ENCODE measurements around the gene PADI1. TPM values are rescaled to one million over a fixed set of nuclear protein-coding genes. Genes with fewer than 3 reads are reported as not detected.
A peak's percentile ranks its signal among the peaks of the same experiment; 100 is the strongest.

The PADI1 gene
- total RNA-seq, 2 donors from 2014 or later: not detected

DNA sequence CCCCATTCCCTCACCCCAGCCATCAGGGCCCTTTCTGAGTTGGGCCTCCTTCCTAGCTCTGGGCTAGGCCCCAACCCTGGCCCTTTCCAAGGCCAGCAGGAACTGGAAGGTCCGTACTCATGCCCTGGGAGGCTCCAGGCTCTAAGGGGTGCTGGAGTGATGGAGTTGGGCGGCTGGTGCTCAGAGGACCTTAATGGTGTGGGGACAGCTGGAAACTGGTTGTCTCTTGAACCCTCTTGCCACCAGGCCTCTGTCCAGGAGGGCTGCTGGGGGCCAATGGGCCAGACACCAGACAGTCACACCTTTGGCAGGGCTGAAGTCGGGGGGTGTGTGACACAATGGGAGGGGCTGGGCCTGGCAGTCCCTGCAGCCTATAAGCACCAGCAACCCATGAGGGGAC is 9.2 kb upstream of the PADI1 start:
- ATAC-seq (replicated peaks in 1 of 2) (no peak), DNase-seq (no peak)
- no peak overlapping the region for H3K27ac Mint-ChIP-seq
- no peaks in the 10 kb centered on the region for H3K9me3 Mint-ChIP-seq
- H3K4me3 Mint-ChIP-seq: no peak overlapping the region
- peaks cover 21% of the 10 kb centered on the region for H3K4me1 Mint-ChIP-seq (ENCODE audit: low read depth)
- H3K36me3 Mint-ChIP-seq (ENCODE audit: insufficient read depth in 2 of 2): no peaks in the 10 kb centered on the region
- H3K27me3 Mint-ChIP-seq (ENCODE audit: low read depth): peaks cover 8% of the 10 kb centered on the region

- Mint-ChIP-seq H3K36me3 (ENCODE audit: insufficient read depth in 2 of 2) (no peaks in the 10 kb centered on the region), H3K4me3 (no peak overlapping the region), H3K9me3 (no peaks in the 10 kb centered on the region), H3K27me3 (ENCODE audit: low read depth) (peaks cover 8% of the 10 kb centered on the region), H3K4me1 (ENCODE audit: low read depth) (peaks cover 30% of the 10 kb centered on the region), H3K27ac (no peak overlapping the region)
- DNase-seq (no peak), ATAC-seq (replicated peaks in 1 of 2) (no peak)
These were observed 8.3 kb upstream of the PADI1 start for GRCh38 chr1:17196496-17197185.

DNA sequence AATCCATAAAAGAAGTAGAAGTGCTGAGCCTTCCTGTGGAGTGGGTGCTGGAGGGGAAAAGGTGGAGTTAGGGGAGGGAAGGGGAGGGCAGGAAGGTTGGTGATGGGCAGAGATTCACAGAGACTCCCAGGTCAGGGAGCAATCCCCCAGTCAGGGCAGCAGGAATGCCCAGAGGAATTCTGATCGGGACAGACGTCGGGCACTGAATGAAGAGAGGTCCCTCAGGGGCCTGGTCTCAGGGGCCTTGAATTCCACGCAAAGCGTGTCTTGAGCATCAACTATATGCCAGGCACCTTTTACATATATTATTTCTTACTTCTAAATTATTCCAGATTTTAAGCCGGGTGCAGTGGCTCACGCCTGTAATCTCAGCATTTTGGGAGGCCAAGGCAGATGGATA is 7.2 kb upstream of the PADI1 start:
- ATAC-seq (replicated peaks in 1 of 2) (no peak), DNase-seq (no peak)
- Mint-ChIP-seq H3K9me3 (no peaks in the 10 kb centered on the region), H3K36me3 (ENCODE audit: insufficient read depth in 2 of 2) (no peaks in the 10 kb centered on the region), H3K27me3 (ENCODE audit: low read depth) (peaks cover 8% of the 10 kb centered on the region), H3K4me3 (no peak overlapping the region), H3K4me1 (ENCODE audit: low read depth) (peaks cover 39% of the 10 kb centered on the region), H3K27ac (no peak overlapping the region)

DNA sequence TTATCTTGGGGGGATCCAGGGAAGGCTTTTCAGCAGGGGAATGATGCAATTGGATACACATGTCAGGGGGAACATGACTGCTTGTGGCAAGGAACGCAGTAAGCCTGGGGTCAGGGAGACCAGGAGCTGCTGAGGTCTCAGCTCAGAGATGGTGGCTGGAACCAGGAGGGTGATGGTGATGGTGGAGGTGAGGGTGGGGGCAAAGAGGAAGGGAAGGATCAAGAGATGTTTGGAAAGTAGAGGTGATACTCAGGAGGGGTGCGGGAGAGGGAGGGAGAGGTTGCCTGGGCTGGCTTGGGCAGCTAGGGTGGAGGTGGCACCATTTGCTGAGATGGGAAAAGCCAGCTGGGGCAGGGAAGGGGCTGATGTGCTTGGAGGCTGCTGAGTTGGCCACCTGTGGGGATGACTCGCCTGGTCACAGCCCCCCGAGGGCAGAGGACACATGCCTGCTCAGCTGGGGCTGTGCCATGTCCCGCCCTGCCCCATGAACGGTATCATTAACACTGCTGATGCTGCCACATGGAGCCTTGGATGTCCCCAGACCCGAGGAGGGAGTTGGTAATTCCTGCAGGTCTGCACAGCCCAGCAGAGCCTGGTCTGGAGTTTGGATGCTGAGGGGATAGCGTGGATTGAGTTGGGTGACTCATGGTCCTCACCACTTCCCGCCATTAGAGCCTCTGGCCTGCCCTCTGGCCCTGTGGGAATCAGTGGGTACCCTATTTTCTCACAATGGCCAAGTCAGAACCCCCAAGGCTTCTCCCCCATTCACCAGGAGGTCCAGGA is 6.3 kb upstream of the PADI1 start:
- H3K36me3 Mint-ChIP-seq (ENCODE audit: insufficient read depth in 2 of 2): no peaks in the 10 kb centered on the region
- no peak for ATAC-seq (replicated peaks in 1 of 2)
- no peaks in the 10 kb centered on the region for H3K9me3 Mint-ChIP-seq
- no peak overlapping the region for H3K4me3 Mint-ChIP-seq
- DNase-seq: no peak
- H3K27me3 Mint-ChIP-seq (ENCODE audit: low read depth): peaks cover 16% of the 10 kb centered on the region
- peaks cover 42% of the 10 kb centered on the region for H3K4me1 Mint-ChIP-seq (ENCODE audit: low read depth)
- no peak overlapping the region for H3K27ac Mint-ChIP-seq

DNA sequence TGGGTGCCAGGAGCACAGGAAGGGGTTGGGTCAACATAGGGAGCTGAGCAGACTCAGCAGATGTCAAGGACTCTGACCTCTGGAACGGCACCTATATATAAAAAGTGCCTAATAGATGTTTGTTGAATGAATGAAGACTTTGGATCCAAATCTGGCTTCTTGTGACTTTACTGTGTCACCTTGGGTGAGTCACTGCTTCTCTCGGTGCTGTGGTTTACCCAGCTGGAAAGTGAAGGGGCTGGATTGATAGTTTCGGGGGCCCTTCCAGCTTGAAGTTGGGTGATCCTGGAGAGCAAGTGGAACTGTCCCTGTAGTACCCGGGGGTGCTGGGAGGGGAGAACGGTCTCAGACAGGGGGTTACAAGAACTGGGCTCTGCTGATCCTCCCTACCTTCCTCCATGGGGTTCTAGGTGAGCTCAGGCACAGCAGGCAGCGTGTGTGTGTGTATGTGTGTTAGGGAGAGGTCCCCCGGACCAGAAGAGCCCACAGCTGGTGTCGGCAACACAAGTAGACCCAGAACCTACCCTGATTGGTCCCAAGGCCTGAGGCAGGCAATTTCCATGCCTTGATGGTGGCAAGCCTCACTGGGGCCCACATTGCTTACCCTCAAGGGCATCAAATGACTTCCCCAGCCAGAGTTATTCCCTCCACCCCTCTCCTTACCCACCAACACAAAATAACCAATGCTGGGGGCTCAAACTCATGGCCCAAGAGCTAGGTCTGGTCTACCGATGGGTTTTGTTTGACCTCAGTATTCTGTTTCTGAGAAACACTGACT is 5.5 kb upstream of the PADI1 start:
- Mint-ChIP-seq H3K27ac (no peak overlapping the region), H3K4me1 (ENCODE audit: low read depth) (peaks cover 50% of the 10 kb centered on the region), H3K4me3 (peak overlapping the region in 1 of 2 donors; percentile 11), H3K36me3 (ENCODE audit: insufficient read depth in 2 of 2) (no peaks in the 10 kb centered on the region), H3K9me3 (no peaks in the 10 kb centered on the region), H3K27me3 (ENCODE audit: low read depth) (peaks cover 23% of the 10 kb centered on the region)
- ATAC-seq (replicated peaks in 1 of 2): peak; percentile 40 to 47
- DNase-seq: peak in 1 of 2 donors; percentile 29

- Mint-ChIP-seq H3K9me3 (no peaks in the 10 kb centered on the region), H3K27ac (no peak overlapping the region), H3K4me3 (no peak overlapping the region), H3K36me3 (ENCODE audit: insufficient read depth in 2 of 2) (no peaks in the 10 kb centered on the region), H3K27me3 (ENCODE audit: low read depth) (peaks cover 28% of the 10 kb centered on the region), H3K4me1 (ENCODE audit: low read depth) (peaks cover 55% of the 10 kb centered on the region)
- no peak for DNase-seq
- no peak for ATAC-seq (replicated peaks in 1 of 2)
These were observed 4.7 kb upstream of the PADI1 start for GRCh38 chr1:17200246-17200645.

GRCh38 chr1:17200756-17201155 is 4.2 kb upstream of the PADI1 start:
- DNase-seq (no peak), ATAC-seq (replicated peaks in 1 of 2) (no peak)
- Mint-ChIP-seq H3K9me3 (no peaks in the 10 kb centered on the region), H3K36me3 (ENCODE audit: insufficient read depth in 2 of 2) (no peaks in the 10 kb centered on the region), H3K27me3 (ENCODE audit: low read depth) (peaks cover 33% of the 10 kb centered on the region), H3K4me3 (peak overlapping the region; percentile 37 to 57), H3K27ac (no peak overlapping the region), H3K4me1 (ENCODE audit: low read depth) (peaks cover 55% of the 10 kb centered on the region)

DNA sequence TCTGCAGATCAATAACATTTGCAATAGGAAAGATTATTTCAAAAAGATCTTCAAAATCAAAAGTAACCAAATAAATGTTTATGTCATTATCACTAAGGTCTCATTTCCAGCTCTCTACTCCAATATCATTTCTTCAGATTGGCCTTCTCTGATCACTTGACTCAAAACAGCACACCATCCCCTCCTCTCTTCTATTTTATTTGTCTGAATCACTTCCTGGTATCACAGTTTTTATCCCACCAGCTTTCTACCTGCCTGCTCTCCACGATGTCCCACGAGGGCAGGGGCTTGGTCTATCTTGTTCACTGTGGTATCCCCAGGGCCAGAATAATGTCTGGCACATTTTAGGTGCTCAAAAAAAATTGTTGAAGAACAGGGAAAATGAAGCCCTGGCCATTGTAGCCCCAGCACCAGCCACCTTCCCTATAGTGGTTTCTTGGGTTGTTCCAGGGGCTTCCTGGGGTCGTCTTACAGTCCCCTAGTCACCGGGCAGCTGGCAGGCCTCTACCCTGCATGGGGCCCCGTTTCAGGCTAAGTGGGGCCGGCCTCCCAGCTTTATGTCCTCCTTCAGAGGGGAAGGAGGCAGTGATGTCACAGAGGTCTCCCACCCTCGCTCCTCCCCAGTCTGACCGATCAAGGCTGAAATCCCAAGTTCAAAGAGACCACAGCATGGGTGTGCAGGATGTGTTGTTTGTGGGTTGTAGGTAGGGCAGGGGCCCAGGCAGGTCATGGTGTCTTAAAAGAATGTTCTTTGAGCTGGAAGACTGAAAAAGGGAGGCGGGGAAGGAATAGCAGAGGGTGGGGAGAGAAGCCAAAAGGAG is 3.5 kb upstream of the PADI1 start:
- peaks cover 37% of the 10 kb centered on the region for H3K27me3 Mint-ChIP-seq (ENCODE audit: low read depth)
- no peak overlapping the region for H3K27ac Mint-ChIP-seq
- ATAC-seq (replicated peaks in 1 of 2): peak; percentile 67 to 81
- no peaks in the 10 kb centered on the region for H3K9me3 Mint-ChIP-seq
- H3K4me3 Mint-ChIP-seq: peak overlapping the region; percentile 37 to 57
- H3K36me3 Mint-ChIP-seq (ENCODE audit: insufficient read depth in 2 of 2): no peaks in the 10 kb centered on the region
- H3K4me1 Mint-ChIP-seq (ENCODE audit: low read depth): peaks cover 55% of the 10 kb centered on the region
- peak; percentile 19 to 48 for DNase-seq

- ATAC-seq (replicated peaks in 1 of 2) (no peak), DNase-seq (no peak)
- H3K9me3 Mint-ChIP-seq: no peaks in the 10 kb centered on the region
- H3K36me3 Mint-ChIP-seq (ENCODE audit: insufficient read depth in 2 of 2): no peaks in the 10 kb centered on the region
- H3K27me3 Mint-ChIP-seq (ENCODE audit: low read depth): peaks cover 34% of the 10 kb centered on the region
- no peak overlapping the region for H3K4me3 Mint-ChIP-seq
- H3K4me1 Mint-ChIP-seq (ENCODE audit: low read depth): peaks cover 58% of the 10 kb centered on the region
- no peak overlapping the region for H3K27ac Mint-ChIP-seq
These were observed 724 bp downstream of the PADI1 start for GRCh38 chr1:17205652-17206051.

DNA sequence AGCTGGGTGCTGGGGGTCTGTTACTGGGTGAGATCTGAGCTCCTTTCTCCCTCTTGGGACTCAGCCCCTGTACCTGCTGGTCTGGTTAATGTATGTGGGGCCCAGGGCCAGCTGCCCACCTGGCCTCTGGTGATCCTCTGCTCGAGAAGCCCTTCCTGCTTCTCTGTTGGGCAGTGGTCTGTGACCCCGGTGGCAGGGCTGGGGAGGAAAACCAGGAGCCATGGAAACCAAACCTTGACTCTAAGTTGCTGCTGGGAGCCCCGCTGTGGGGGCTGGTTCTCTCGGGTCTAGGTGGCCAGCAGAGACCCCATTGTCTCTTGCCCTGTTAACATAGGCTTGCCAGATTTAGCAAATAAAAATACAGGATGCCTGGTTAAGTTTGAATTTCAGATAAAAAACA is 1.3 kb downstream of the PADI1 start:
- H3K4me1 Mint-ChIP-seq (ENCODE audit: low read depth): peaks cover 53% of the 10 kb centered on the region

DNA sequence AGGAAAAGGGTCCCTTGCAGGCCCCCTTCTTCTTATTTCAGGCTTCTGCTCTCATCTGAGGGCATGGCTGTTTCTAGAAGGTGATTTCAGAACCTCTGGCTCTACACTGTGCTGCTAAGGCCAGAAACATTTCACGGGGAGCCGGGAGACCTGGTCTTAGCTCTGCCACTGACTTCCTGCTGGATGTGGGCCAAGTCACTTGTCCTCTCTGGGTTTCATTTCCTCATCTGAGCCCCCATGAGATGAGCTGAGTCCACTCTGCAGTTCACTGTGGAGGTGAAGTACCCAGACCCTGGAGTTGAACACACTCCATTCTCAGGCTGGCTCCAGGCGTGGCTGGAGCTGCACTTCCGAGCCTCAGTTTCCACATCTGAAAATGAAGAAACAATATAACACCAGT is 2.1 kb downstream of the PADI1 start:
- Mint-ChIP-seq H3K36me3 (ENCODE audit: insufficient read depth in 2 of 2) (no peaks in the 10 kb centered on the region), H3K27ac (no peak overlapping the region), H3K9me3 (no peaks in the 10 kb centered on the region), H3K4me1 (ENCODE audit: low read depth) (peaks cover 51% of the 10 kb centered on the region), H3K4me3 (no peak overlapping the region), H3K27me3 (ENCODE audit: low read depth) (peaks cover 34% of the 10 kb centered on the region)
- ATAC-seq (replicated peaks in 1 of 2): no peak
- DNase-seq: no peak

More for the DNA sequence above, 1.3 kb downstream of the PADI1 start:
- no peaks in the 10 kb centered on the region for H3K36me3 Mint-ChIP-seq (ENCODE audit: insufficient read depth in 2 of 2)
- H3K27ac Mint-ChIP-seq: no peak overlapping the region
- H3K27me3 Mint-ChIP-seq (ENCODE audit: low read depth): peaks cover 34% of the 10 kb centered on the region
- no peak overlapping the region for H3K4me3 Mint-ChIP-seq
- no peak for DNase-seq
- no peaks in the 10 kb centered on the region for H3K9me3 Mint-ChIP-seq
- no peak for ATAC-seq (replicated peaks in 1 of 2)

- ATAC-seq (replicated peaks in 1 of 2): peak; percentile 12 to 21
- H3K9me3 Mint-ChIP-seq: no peaks in the 10 kb centered on the region
- H3K27ac Mint-ChIP-seq: no peak overlapping the region
- no peak for DNase-seq
- peaks cover 36% of the 10 kb centered on the region for H3K27me3 Mint-ChIP-seq (ENCODE audit: low read depth)
- peaks cover 52% of the 10 kb centered on the region for H3K4me1 Mint-ChIP-seq (ENCODE audit: low read depth)
- peak overlapping the region in 1 of 2 donors; percentile 49 for H3K4me3 Mint-ChIP-seq
- no peaks in the 10 kb centered on the region for H3K36me3 Mint-ChIP-seq (ENCODE audit: insufficient read depth in 2 of 2)
These were observed 2.6 kb downstream of the PADI1 start for GRCh38 chr1:17207540-17207939.

Data from activated T-cell treated with anti-CD3 and anti-CD28 coated beads, Interleukin-2, amount 50 U/mL, for 72 hours (primary cell).